Mucosa of rectum (tissue), 2 donors: Measurements from ENCODE around the gene PRKN.

Experiments
- H3K27ac ChIP-seq, 2 donors: one replicate each; pipeline ENCODE4 v1.7.0; 2013; ENCODE audit warnings: inconsistent platforms in 2 of 2, low read depth in 2 of 2, low read length in 2 of 2
- H3K27me3 ChIP-seq, 2 donors: one replicate each; pipeline ENCODE4 v1.7.0; 2013; ENCODE audit warnings: low read length in 2 of 2; ENCODE audit not compliant: control insufficient read depth in 2 of 2, insufficient read depth in 2 of 2
- H3K36me3 ChIP-seq, 2 donors: one replicate each; pipeline ENCODE4 v1.7.0; 2013; ENCODE audit warnings: low read length in 2 of 2; ENCODE audit not compliant: control insufficient read depth in 2 of 2, insufficient read depth in 2 of 2
- H3K4me1 ChIP-seq, 2 donors: one replicate each; pipeline ENCODE4 v1.7.0; 2013; ENCODE audit warnings: low read length in 2 of 2, mild to moderate bottlenecking in 1 of 2; ENCODE audit not compliant: control insufficient read depth in 2 of 2, insufficient read depth in 2 of 2
- H3K4me3 ChIP-seq, 2 donors: one replicate each; pipeline ENCODE4 v1.7.0; 2013; ENCODE audit warnings: low read length in 2 of 2
- H3K9ac ChIP-seq, 2 donors: one replicate each; pipeline ENCODE4 v1.7.0; 2013; ENCODE audit warnings: low read length in 2 of 2, low read depth in 1 of 2, mild to moderate bottlenecking in 1 of 2
- H3K9me3 ChIP-seq, 2 donors: one replicate each; pipeline ENCODE4 v1.7.0; 2013; ENCODE audit warnings: low read length in 2 of 2; ENCODE audit not compliant: control insufficient read depth in 2 of 2
- donor health status: healthy.
- donor health status: Normal muscosa, but diverticular disease.

The PRKN gene

DNA sequence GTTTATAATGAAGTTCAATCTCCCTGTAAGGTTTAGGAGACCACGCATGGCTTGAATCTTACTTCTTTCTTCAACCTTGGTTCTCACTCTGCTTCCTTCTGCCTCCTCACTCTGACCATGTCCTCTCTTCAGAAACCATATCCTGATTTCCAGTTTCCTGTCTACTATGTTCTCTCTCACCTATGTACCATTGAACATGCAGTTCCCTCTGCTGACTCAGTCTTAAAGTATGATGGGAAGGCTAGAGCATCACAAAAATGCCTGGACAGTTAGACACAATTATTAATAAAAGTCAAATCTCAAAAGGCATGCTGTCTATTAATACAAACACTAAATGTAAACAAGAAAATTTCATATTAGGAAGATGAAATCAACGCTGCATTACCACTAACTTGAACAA is 151.6 kb downstream of the PRKN start:
- no peak overlapping the region for H3K4me3 ChIP-seq
- no peaks in the 10 kb centered on the region for H3K9me3 ChIP-seq
- H3K27ac ChIP-seq, result no peak overlapping the region
- H3K27me3 ChIP-seq, result no peaks in the 10 kb centered on the region
- no peak overlapping the region for H3K9ac ChIP-seq
- no peaks in the 10 kb centered on the region for H3K36me3 ChIP-seq
- H3K4me1 ChIP-seq, result no peaks in the 10 kb centered on the region

DNA sequence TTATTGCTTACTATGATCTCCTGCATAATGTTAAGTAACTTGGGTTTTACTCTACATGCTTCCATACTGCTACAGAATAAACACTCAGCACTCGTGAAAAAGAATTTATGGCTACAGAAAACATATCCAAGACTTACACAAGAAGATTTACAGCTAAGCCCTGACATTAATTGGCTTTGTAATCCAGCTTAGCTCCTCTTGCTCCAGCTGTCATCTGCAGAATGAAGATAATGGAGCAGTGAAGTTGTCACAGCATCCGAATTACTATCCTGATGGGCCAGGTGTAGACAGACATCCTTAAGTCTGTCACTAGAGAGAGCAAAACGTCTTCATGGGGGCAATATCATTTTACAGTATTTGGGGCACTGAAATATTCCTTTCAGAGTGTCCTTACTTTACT is 155.3 kb downstream of the PRKN start:
- H3K9me3 ChIP-seq, result peaks cover 0 to 2% of the 10 kb centered on the region in 2 donors
- no peaks in the 10 kb centered on the region for H3K27me3 ChIP-seq
- no peak overlapping the region for H3K4me3 ChIP-seq
- H3K9ac ChIP-seq, result no peak overlapping the region
- no peak overlapping the region for H3K27ac ChIP-seq
- no peaks in the 10 kb centered on the region for H3K36me3 ChIP-seq
- H3K4me1 ChIP-seq, result no peaks in the 10 kb centered on the region

DNA sequence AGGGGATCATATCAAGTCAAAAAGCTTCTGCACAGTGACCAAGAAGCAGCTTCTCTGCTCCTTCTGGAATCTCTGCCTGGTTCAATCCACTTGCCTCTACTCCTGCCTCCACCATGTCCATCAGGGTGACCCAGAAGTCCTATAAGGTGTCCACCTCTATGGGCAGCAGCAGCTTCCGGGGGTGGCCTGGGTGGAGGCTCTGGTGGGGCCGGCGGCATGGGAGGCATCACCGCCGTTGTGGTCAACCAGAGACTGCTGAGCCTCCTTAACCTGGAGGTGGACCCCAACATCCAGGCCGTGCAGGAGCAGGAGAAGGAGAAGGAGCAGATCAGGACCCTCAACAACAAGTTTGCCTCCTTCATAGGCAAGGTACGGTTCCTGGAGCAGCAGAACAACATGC is 159.3 kb downstream of the PRKN start:
- no peak overlapping the region for H3K9ac ChIP-seq
- H3K27ac ChIP-seq, result no peak overlapping the region
- no peaks in the 10 kb centered on the region for H3K27me3 ChIP-seq
- no peaks in the 10 kb centered on the region for H3K36me3 ChIP-seq
- no peaks in the 10 kb centered on the region for H3K4me1 ChIP-seq
- no peak overlapping the region for H3K4me3 ChIP-seq
- peaks cover 0 to 2% of the 10 kb centered on the region in 2 donors for H3K9me3 ChIP-seq

DNA sequence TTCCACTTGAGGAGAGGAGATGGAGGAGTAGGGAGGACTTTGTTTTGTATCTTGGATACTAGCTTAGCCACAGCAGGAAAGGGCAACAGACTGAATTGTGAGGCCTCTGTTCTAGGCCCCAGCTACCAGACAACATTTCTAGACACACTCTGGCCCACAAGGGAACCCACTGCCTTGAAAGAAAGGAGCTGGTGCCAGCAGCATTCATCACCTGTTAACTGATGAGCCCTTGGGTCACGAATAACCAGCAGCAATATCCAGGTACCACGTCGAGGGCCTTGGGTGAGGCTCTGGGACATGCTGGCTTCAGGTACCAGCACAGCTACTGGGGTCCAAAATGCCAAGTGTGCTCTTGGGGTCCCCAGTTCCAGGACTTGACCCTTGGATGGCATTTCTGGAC is 165.5 kb downstream of the PRKN start:
- Histone ChIP-seq H3K27me3 (no peaks in the 10 kb centered on the region), H3K4me3 (no peak overlapping the region), H3K9me3 (no peaks in the 10 kb centered on the region), H3K9ac (no peak overlapping the region), H3K4me1 (no peaks in the 10 kb centered on the region), H3K27ac (no peak overlapping the region), H3K36me3 (no peaks in the 10 kb centered on the region)

- Histone ChIP-seq H3K27ac (no peak overlapping the region), H3K4me3 (no peak overlapping the region), H3K4me1 (no peaks in the 10 kb centered on the region), H3K36me3 (no peaks in the 10 kb centered on the region), H3K27me3 (no peaks in the 10 kb centered on the region), H3K9ac (no peak overlapping the region), H3K9me3 (no peaks in the 10 kb centered on the region)
Measured at GRCh38 chr6:162560891-162561290, 166.7 kb downstream of the PRKN start.

DNA sequence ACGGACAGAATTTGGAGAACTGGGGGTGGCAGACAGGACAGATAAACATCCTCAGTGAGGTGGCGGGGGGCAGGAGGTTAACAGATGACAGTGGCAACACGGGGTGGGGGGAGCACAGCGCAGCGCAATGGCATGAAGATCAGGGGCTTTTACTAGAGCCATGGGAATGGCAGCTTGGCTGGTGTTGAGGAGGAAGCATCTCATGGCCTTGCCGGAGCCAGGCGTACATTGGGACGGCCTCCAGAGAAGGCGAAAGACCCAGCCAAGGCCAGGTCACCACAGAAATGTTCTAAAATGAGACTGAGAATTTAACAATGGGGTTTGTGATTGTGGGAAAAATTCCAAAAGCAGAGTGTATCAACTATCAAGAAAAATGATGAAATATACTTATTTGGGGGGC is 173.0 kb downstream of the PRKN start:
- no peaks in the 10 kb centered on the region for H3K4me1 ChIP-seq
- H3K27ac ChIP-seq, result no peak overlapping the region
- no peak overlapping the region for H3K9ac ChIP-seq
- H3K4me3 ChIP-seq, result no peak overlapping the region
- no peaks in the 10 kb centered on the region for H3K27me3 ChIP-seq
- no peaks in the 10 kb centered on the region for H3K9me3 ChIP-seq
- no peaks in the 10 kb centered on the region for H3K36me3 ChIP-seq

GRCh38 chr6:162546905-162547304 is 180.7 kb downstream of the PRKN start:
- no peak overlapping the region for H3K9ac ChIP-seq
- no peaks in the 10 kb centered on the region for H3K27me3 ChIP-seq
- no peaks in the 10 kb centered on the region for H3K4me1 ChIP-seq
- no peak overlapping the region for H3K27ac ChIP-seq
- H3K36me3 ChIP-seq, result no peaks in the 10 kb centered on the region
- H3K9me3 ChIP-seq, result no peaks in the 10 kb centered on the region
- no peak overlapping the region for H3K4me3 ChIP-seq

DNA sequence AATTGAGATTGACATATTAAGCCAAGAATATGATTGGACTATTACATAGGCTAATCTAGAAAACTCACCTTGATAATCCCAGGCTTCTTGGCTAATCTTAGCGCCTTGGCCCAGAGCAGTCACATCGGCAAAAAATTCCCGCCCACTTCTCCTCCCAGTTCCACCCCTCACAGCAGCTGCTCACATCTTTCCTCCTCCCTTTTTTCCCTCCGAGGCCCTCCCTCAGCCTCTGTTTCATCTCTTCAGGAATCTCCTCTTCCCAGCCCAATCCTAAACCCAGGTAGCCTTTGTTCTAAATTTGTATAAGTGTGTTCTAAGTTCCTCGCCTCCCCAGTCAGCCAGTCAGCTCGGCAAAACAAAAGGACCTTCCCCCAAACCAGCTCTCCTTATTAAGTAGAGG is 184.3 kb downstream of the PRKN start:
- H3K27me3 ChIP-seq, result no peaks in the 10 kb centered on the region
- H3K9me3 ChIP-seq, result no peaks in the 10 kb centered on the region
- H3K4me1 ChIP-seq, result peaks cover 0 to 5% of the 10 kb centered on the region in 2 donors
- H3K9ac ChIP-seq, result no peak overlapping the region
- no peak overlapping the region for H3K27ac ChIP-seq
- no peak overlapping the region for H3K4me3 ChIP-seq
- H3K36me3 ChIP-seq, result no peaks in the 10 kb centered on the region

DNA sequence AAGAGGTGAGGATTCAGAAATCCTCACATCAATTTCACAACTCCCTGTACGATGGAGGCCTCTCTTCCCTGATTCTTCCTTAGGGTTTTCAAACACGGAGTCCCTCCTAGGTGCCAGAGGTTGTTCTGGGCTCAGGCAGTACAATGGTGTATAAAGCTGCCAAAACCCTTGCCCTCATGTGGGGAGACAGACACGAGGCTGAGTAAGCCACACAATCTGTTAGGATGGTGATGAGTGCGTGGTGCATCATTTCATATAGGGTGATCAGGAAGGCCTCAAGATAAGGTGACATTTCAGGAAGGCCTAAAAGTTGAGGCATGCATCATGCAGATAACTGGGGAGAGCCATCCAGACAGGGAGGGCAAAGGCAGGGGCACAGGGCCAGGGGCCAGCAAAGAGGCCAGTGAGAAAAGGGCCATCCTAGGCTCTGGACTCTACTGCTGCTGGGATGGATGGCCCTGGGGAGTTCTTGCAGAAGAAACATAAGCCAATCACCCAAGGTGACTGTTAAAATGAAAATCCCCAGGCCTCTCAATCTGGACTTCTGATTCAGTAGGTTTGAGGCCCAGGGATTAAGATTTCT is 186.5 kb downstream of the PRKN start:
- Histone ChIP-seq H3K36me3 (no peaks in the 10 kb centered on the region), H3K9me3 (no peaks in the 10 kb centered on the region), H3K9ac (no peak overlapping the region), H3K4me1 (peaks cover 0 to 5% of the 10 kb centered on the region in 2 donors), H3K27me3 (no peaks in the 10 kb centered on the region), H3K4me3 (no peak overlapping the region), H3K27ac (no peak overlapping the region)

- Histone ChIP-seq H3K4me1 (peaks cover 0 to 5% of the 10 kb centered on the region in 2 donors), H3K27me3 (no peaks in the 10 kb centered on the region), H3K36me3 (no peaks in the 10 kb centered on the region), H3K4me3 (no peak overlapping the region), H3K9ac (no peak overlapping the region), H3K9me3 (no peaks in the 10 kb centered on the region), H3K27ac (no peak overlapping the region)
Measured at GRCh38 chr6:162539321-162539720, 188.2 kb downstream of the PRKN start.

GRCh38 chr6:162538643-162539064 is 188.9 kb downstream of the PRKN start:
- H3K27me3 ChIP-seq, result no peaks in the 10 kb centered on the region
- no peak overlapping the region for H3K27ac ChIP-seq
- H3K9me3 ChIP-seq, result no peaks in the 10 kb centered on the region
- no peak overlapping the region for H3K4me3 ChIP-seq
- H3K9ac ChIP-seq, result no peak overlapping the region
- no peaks in the 10 kb centered on the region for H3K36me3 ChIP-seq
- H3K4me1 ChIP-seq, result peaks cover 0 to 8% of the 10 kb centered on the region in 2 donors
